CD4-positive, alpha-beta memory T cell (primary cell): ENCODE results near the gene SLC9A9. TPM values are rescaled to one million over a fixed set of nuclear protein-coding genes. Genes with fewer than 3 reads are reported as not detected.

Source experiments
- CTCF ChIA-PET: fragments of 350-600 bp; sonication (Branson Sonifier 250); formaldehyde crosslinking; loops from one replicate; lab custom pipeline; 2021; ENCODE audit warnings: inconsistent platforms; ENCODE audit not compliant: partially characterized antibody; lab: Charles Lee
- POLR2A ChIA-PET: fragments of 350-600 bp; sonication (Branson Sonifier 250); formaldehyde crosslinking; loops from one replicate; lab custom pipeline; 2021; ENCODE audit not compliant: partially characterized antibody; lab: Charles Lee
- DNase-seq, 5 donors: peaks; one replicate each; pipeline versions ENCODE4 v3.0.0 to v3.0.0-alpha.2; 2020 to 2022; ENCODE audit warnings: mixed read lengths in 1 of 5
- H3K27ac ChIP-seq: one replicate; pipeline ENCODE4 v1.7.0; 2013; ENCODE audit warnings: low read depth, low read length
- H3K27me3 ChIP-seq: 2 replicates; pipeline ENCODE4 v1.7.0; 2013; ENCODE audit warnings: mild to moderate bottlenecking, low read length, moderate library complexity; ENCODE audit not compliant: insufficient read depth
- H3K36me3 ChIP-seq: 2 replicates; pipeline ENCODE4 v1.7.0; 2013; ENCODE audit warnings: mild to moderate bottlenecking, low read length, moderate library complexity; ENCODE audit not compliant: insufficient read depth
- H3K4me1 ChIP-seq: 2 replicates; pipeline ENCODE4 v1.7.0; 2013; ENCODE audit warnings: mild to moderate bottlenecking, low read length, moderate library complexity; ENCODE audit not compliant: insufficient read depth
- H3K4me3 ChIP-seq, 2 donors: one replicate each; pipeline ENCODE4 v1.7.0; 2013; ENCODE audit warnings: low read length in 2 of 2, mild to moderate bottlenecking in 1 of 2
- H3K9me3 ChIP-seq, 2 donors: one replicate each; pipeline ENCODE4 v1.7.0; 2013; ENCODE audit warnings: low read length in 2 of 2, control low read depth in 1 of 2; ENCODE audit not compliant: control insufficient read depth in 1 of 2
- H3K27ac Mint-ChIP-seq, 7 donors: one replicate each; pipeline ENCODE4 v1.8.0; 2020 to 2021; ENCODE audit warnings: mixed read lengths in 7 of 7, mild to moderate bottlenecking in 6 of 7, inconsistent platforms in 3 of 7, moderate library complexity in 3 of 7
- H3K27me3 Mint-ChIP-seq, 2 donors: one replicate each; pipeline ENCODE4 v1.8.0; 2020 to 2021; ENCODE audit warnings: mixed read lengths in 2 of 2
- H3K36me3 Mint-ChIP-seq, 2 donors: one replicate each; pipeline ENCODE4 v1.8.0; 2020 to 2021; ENCODE audit warnings: mixed read lengths in 2 of 2, inconsistent platforms in 1 of 2, mild to moderate bottlenecking in 1 of 2
- H3K4me1 Mint-ChIP-seq, 4 donors: one replicate each; pipeline ENCODE4 v1.8.0; 2020 to 2021; ENCODE audit warnings: mixed read lengths in 4 of 4, mild to moderate bottlenecking in 1 of 4
- H3K4me3 Mint-ChIP-seq, 8 donors: one replicate each; pipeline ENCODE4 v1.8.0; 2020 to 2021; ENCODE audit warnings: mixed read lengths in 8 of 8, mild to moderate bottlenecking in 7 of 8, moderate library complexity in 6 of 8, inconsistent platforms in 3 of 8
- H3K9me3 Mint-ChIP-seq, 8 donors: one replicate each; pipeline ENCODE4 v1.8.0; 2020 to 2021; ENCODE audit warnings: mixed read lengths in 8 of 8, mild to moderate bottlenecking in 5 of 8, inconsistent platforms in 3 of 8, moderate library complexity in 1 of 8
- intact Hi-C: fragments of 100-400 bp; cut with micrococcal nuclease; formaldehyde crosslinking; loops from one replicate; pipeline ENCODE4 v1.15.1; 2023
- polyA plus RNA-seq, 2 donors: library from polyadenylated mRNA; unstranded; fragments of 300-500 nt; fragmentation: Illumina TruSeq; gene quantifications; one replicate each; pipeline ENCODE4 v1.2.3, GENCODE V29; 2021
- total RNA-seq, 2 experiments: library from RNA; stranded (reverse); gene quantifications; one replicate each; pipeline ENCODE4 v1.2.3, GENCODE V29; 2021

The SLC9A9 gene
- total and polyA plus RNA-seq, 4 experiments from 2014 or later: 30.8 to 35.5 (median 34.4) TPM

DNA sequence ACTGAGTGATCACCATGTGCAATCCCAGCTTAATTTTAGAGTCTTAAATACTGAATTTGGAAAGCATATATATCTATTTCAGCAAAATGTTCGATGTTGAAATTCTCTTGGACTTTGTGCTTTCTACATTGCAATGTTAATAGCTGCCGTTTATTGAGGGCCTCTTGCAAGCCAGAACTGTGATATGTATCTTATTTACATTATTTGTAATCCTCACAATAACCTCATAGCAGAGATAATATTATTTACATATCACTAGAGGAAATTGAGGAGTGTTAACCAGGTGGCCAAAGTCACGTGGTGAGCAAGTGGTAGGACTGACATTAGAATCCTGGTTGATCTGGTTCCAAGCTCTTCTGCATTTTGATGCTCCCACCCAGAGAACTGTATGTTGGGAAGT lies 254.1 kb downstream of the SLC9A9 start:
- H3K4me1 ChIP-seq: no peaks in the 10 kb centered on the region
- Mint-ChIP-seq H3K27me3 (no peaks in the 10 kb centered on the region), H3K27ac (no peak overlapping the region), H3K4me3 (no peak overlapping the region), H3K4me1 (peaks cover 0 to 2% (median 0%) of the 10 kb centered on the region in 4 donors), H3K36me3 (peaks cover 0 to 27% of the 10 kb centered on the region in 2 donors), H3K9me3 (no peaks in the 10 kb centered on the region)
- H3K4me3 ChIP-seq: no peak overlapping the region
- H3K27me3 ChIP-seq: no peaks in the 10 kb centered on the region
- H3K9me3 ChIP-seq: no peaks in the 10 kb centered on the region
- no peaks in the 10 kb centered on the region for H3K36me3 ChIP-seq
- H3K27ac ChIP-seq: no peak overlapping the region
- POLR2A ChIA-PET: no interaction called here
- intact Hi-C loops: no loop called here
- CTCF ChIA-PET: no interaction called here
- DNase-seq: no peak

DNA sequence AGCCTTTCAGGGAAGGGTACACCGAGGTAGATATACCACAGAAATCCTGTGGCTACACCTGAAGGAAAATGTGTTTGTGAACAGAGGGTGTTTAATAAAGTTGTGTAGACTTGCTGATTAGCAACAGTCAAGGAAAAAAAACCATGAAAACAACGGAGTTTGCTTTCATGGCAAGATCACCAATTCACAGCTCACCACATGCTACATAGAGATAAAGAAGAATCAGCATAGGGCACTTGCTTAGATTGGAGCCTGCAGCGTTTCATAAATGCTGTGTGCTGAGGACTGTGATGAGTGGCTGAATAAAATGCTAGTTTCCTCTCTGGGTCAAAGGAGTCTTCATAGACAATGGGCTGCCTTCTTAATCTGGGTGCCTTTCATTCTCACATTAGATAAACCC lies 257.6 kb downstream of the SLC9A9 start:
- CTCF ChIA-PET: no interaction called here

DNA sequence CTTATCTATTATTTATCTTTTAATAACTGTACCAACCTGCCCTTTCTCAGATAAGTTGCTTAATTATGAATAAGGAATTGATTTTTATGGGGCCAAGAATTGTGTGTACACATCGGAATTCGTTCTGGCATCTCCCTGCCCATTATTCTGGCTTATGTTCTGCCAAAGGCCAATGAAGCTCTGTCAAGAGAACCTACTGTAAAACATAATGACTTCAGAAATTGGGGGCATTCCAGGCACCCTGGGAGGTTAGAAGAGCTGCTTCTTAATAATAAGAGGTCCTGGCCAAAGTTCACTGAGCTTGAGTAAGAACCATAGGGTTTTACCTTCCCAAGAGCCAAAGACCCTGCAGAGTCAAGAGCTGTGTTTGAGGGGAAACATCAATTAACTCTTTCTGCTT lies 261.7 kb downstream of the SLC9A9 start:
- no peaks in the 10 kb centered on the region for H3K9me3 ChIP-seq
- no peak for DNase-seq
- Mint-ChIP-seq H3K4me3 (no peak overlapping the region), H3K36me3 (peaks cover 11 to 33% of the 10 kb centered on the region in 2 donors), H3K27me3 (no peaks in the 10 kb centered on the region), H3K27ac (no peak overlapping the region), H3K4me1 (peaks cover 0 to 9% (median 2%) of the 10 kb centered on the region in 4 donors), H3K9me3 (no peaks in the 10 kb centered on the region)
- no peak overlapping the region for H3K27ac ChIP-seq
- CTCF ChIA-PET: interaction anchor here (1.0 kb wide), 1 partner anchor 9 kb away, joined by 3 read pairs; no protein-coding TSS in a partner anchor
- H3K4me3 ChIP-seq: no peak overlapping the region
- no peaks in the 10 kb centered on the region for H3K36me3 ChIP-seq
- POLR2A ChIA-PET: no interaction called here
- H3K4me1 ChIP-seq: no peaks in the 10 kb centered on the region
- intact Hi-C loops: no loop called here
- H3K27me3 ChIP-seq: no peaks in the 10 kb centered on the region

More for the DNA sequence above, 257.6 kb downstream of the SLC9A9 start:
- POLR2A ChIA-PET: no interaction called here
- Mint-ChIP-seq H3K27ac (no peak overlapping the region), H3K4me3 (no peak overlapping the region), H3K9me3 (no peaks in the 10 kb centered on the region), H3K4me1 (peaks cover 0 to 4% (median under 1%) of the 10 kb centered on the region in 4 donors), H3K27me3 (no peaks in the 10 kb centered on the region), H3K36me3 (peaks cover 0 to 32% of the 10 kb centered on the region in 2 donors)
- intact Hi-C loops: no loop called here
- Histone ChIP-seq H3K9me3 (no peaks in the 10 kb centered on the region), H3K4me3 (no peak overlapping the region), H3K27me3 (no peaks in the 10 kb centered on the region), H3K4me1 (no peaks in the 10 kb centered on the region), H3K27ac (no peak overlapping the region), H3K36me3 (no peaks in the 10 kb centered on the region)
- DNase-seq: no peak

DNA sequence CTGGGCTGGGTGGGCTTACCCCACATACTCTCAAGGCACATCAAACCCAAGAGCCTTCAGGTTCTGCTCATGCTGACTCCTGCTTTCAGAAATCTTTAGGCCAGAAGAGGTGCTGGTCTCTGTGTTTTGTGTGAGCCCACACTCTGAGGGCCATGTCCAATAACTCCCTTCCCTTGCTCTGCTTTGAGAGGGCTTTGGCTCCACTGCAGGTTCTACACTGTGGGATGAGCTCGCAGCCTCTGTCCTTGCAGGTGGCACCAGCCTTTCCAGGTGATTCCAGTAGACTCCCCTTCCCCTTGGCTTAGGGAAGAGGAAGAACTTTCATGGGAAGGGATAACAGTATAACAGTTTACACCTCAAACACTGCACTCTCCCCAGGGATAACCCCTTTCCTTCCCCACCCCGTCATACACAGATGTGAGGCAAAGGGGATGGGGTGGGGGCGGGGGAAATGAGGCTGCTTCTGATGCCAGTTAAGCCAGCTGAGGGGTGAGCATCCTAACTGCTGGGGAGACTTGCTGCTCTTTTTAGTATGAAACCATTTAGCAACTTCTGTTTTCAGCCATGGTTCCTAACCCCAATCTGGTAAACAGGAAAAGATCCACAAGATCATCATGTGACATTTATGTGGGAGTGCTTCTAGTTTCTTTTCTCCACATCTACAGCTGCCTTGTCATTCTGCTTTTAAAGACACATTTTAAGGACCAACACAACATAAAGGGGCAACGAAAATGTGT lies 262.4 kb downstream of the SLC9A9 start:
- peaks cover 0 to 9% (median 2%) of the 10 kb centered on the region in 4 donors for H3K4me1 Mint-ChIP-seq
- H3K36me3 Mint-ChIP-seq: peaks cover 11 to 29% of the 10 kb centered on the region in 2 donors
- Histone ChIP-seq H3K27ac (no peak overlapping the region), H3K9me3 (no peaks in the 10 kb centered on the region), H3K4me3 (no peak overlapping the region), H3K4me1 (no peaks in the 10 kb centered on the region), H3K27me3 (no peaks in the 10 kb centered on the region), H3K36me3 (no peaks in the 10 kb centered on the region)
- POLR2A ChIA-PET: no interaction called here
- CTCF ChIA-PET: no interaction called here
- H3K27me3 Mint-ChIP-seq: no peaks in the 10 kb centered on the region
- intact Hi-C loops: no loop called here
- H3K9me3 Mint-ChIP-seq: no peaks in the 10 kb centered on the region
- no peak for DNase-seq
- H3K27ac Mint-ChIP-seq: no peak overlapping the region
- H3K4me3 Mint-ChIP-seq: no peak overlapping the region

DNA sequence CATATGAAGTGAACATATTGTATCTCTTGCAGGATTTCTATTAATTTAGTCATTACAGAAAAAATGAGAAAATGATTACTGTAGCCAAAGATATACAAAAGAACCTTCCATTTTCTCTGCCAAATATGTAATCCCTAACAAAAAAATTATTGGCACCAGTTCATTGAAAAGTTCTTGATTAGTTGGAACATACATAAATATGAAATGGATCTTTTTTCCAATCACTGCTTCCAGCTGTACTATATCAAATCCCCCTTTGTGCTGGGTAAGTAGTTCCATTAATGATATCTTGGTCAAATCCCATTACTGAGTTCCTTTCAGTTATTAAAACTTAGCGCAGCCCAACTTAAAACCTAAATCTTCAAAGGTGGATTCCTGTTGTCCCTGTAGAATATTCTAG lies 263.8 kb downstream of the SLC9A9 start:
- intact Hi-C loops: no loop called here

DNA sequence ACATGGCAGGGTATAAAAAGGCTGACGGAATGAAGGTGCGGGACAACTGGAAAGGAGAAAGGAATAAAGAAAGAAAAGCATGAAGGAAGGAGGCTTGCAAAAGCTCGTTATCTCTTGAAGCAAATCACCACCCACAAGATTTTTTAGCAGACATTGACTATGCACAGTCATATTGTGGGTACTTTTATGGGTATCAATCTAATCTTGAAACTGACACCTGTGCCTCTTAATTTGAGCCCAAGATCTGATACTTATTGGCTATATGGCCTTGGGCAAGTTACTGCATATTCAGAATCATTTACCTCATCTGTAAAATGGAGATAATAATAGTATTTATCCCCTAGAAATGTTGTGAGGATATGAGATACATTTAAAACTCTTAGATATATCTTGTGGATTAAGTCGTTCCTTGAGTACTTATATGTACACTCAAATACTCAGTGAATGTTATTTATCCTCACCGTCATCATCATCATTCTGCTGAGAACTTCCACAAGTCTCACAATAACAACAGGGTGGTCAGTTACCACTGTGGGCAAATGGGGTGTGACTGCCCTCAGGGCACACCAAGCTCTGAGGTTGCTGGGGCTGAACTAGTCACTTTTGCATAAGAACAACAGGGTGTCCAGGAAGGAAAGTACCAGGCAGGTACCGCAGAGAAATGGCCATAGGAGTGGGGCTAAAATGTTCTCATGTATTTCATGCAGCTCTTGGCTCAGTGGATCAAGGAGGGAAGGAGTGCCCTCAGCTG lies 266.1 kb downstream of the SLC9A9 start:
- CTCF ChIA-PET: no interaction called here

More for the DNA sequence above, 263.8 kb downstream of the SLC9A9 start:
- Histone ChIP-seq H3K27me3 (no peaks in the 10 kb centered on the region), H3K27ac (no peak overlapping the region), H3K36me3 (no peaks in the 10 kb centered on the region), H3K4me1 (no peaks in the 10 kb centered on the region), H3K4me3 (no peak overlapping the region), H3K9me3 (no peaks in the 10 kb centered on the region)
- no peak overlapping the region for H3K27ac Mint-ChIP-seq
- DNase-seq: no peak
- H3K4me1 Mint-ChIP-seq: peaks cover 0 to 9% (median 2%) of the 10 kb centered on the region in 4 donors
- H3K36me3 Mint-ChIP-seq: peaks cover 13 to 30% of the 10 kb centered on the region in 2 donors
- no peaks in the 10 kb centered on the region for H3K27me3 Mint-ChIP-seq
- CTCF ChIA-PET: no interaction called here
- POLR2A ChIA-PET: no interaction called here
- H3K4me3 Mint-ChIP-seq: no peak overlapping the region
- no peaks in the 10 kb centered on the region for H3K9me3 Mint-ChIP-seq

DNA sequence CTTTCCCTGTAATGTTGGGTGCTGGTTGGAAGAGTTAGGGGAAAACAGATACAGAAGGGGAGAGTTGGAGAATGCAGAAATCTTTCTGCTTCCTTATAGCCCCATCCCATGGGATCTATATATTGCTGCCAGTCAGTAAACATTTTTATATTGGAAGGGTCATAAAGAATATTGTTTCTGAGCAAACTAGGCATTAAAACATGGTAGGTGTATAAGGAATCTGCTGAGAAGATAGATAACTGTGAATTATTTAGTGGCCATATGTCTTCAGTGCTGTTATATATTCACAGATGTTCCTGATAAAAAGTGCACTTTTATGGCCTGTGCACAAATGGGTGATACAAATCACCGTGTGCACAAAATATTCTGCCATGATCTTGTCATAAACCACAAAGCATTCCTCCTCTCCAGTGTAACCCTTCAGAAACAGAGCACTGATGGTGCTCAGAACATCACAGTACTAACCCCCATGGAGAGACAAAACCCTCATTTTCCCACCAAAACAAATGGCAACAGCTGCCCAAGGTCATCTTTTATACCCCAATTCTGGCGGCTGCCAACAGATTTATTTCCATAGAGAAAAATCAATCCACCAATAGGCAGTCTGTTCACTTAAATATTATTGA lies 269.3 kb downstream of the SLC9A9 start:
- no peak overlapping the region for H3K27ac ChIP-seq
- ChIA-PET POLR2A (no interaction called here), CTCF (no interaction called here)
- H3K27me3 ChIP-seq: no peaks in the 10 kb centered on the region
- DNase-seq: no peak
- peaks cover 0 to 5% (median 2%) of the 10 kb centered on the region in 4 donors for H3K4me1 Mint-ChIP-seq
- no peak overlapping the region for H3K27ac Mint-ChIP-seq
- no peaks in the 10 kb centered on the region for H3K27me3 Mint-ChIP-seq
- H3K36me3 Mint-ChIP-seq: peaks cover 49 to 56% of the 10 kb centered on the region in 2 donors
- no peaks in the 10 kb centered on the region for H3K9me3 Mint-ChIP-seq
- H3K4me1 ChIP-seq: no peaks in the 10 kb centered on the region
- H3K36me3 ChIP-seq: no peaks in the 10 kb centered on the region
- H3K4me3 Mint-ChIP-seq: no peak overlapping the region
- H3K4me3 ChIP-seq: no peak overlapping the region
- intact Hi-C loops: no loop called here
- no peaks in the 10 kb centered on the region for H3K9me3 ChIP-seq

More for the DNA sequence above, 266.1 kb downstream of the SLC9A9 start:
- no peak overlapping the region for H3K27ac ChIP-seq
- intact Hi-C loops: no loop called here
- H3K4me3 ChIP-seq: no peak overlapping the region
- H3K27me3 Mint-ChIP-seq: no peaks in the 10 kb centered on the region
- no peaks in the 10 kb centered on the region for H3K27me3 ChIP-seq
- peaks cover 0 to 7% (median 2%) of the 10 kb centered on the region in 4 donors for H3K4me1 Mint-ChIP-seq
- no peaks in the 10 kb centered on the region for H3K4me1 ChIP-seq
- peaks cover 26 to 43% of the 10 kb centered on the region in 2 donors for H3K36me3 Mint-ChIP-seq
- no peak overlapping the region for H3K4me3 Mint-ChIP-seq
- no peaks in the 10 kb centered on the region for H3K9me3 ChIP-seq
- H3K36me3 ChIP-seq: no peaks in the 10 kb centered on the region
- DNase-seq: no peak
- H3K27ac Mint-ChIP-seq: peak overlapping the region in 1 of 7 donors; percentile 48
- POLR2A ChIA-PET: no interaction called here
- H3K9me3 Mint-ChIP-seq: no peaks in the 10 kb centered on the region
